GM19463 (cell line): ENCODE data around the gene DOK1.

ENCODE experiments used
- ATAC-seq: cut with Tn5 transposase; IDR thresholded peaks from one replicate; pipeline ENCODE4 v1.9.1; 2021; ENCODE audit warnings: mild to moderate bottlenecking, moderate library complexity; ENCODE audit not compliant: unreplicated experiment

The DOK1 gene

DNA sequence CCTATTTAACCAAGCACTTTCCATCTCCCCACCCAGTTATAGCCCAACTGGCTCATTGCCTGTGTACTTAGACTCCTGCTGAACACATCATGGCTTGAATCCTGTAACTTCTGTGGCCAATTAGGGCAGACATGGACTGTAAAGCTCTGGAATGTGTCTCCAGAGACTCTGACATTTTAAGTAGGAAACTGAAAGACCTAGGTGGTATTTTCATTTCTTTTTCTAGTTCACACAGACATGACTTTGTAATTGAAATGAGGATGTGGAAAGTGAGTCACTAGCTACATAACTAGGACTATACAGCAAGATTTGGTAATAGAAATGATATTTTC, 12.2 kb downstream of the DOK1 start:
- no peak for ATAC-seq

DNA sequence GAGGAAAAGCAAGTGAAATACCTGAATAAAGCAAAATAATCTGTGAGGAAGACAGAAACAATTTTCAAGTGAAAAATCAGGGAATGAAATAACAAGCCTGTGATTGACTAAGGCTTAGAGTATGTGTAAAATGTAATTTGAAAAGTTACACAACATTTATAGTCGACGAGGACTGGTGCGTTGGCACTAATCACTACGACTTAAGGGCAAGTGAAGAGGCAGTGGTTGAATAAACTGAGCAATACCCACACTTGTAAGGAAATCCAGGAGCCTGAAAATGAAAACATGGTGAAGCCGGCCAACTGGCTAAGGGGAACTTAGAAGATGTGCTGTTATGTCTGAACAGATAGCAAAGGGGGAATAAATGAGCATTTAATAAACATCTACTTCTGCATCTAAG, 13.4 kb downstream of the DOK1 start:
- no peak for ATAC-seq

DNA sequence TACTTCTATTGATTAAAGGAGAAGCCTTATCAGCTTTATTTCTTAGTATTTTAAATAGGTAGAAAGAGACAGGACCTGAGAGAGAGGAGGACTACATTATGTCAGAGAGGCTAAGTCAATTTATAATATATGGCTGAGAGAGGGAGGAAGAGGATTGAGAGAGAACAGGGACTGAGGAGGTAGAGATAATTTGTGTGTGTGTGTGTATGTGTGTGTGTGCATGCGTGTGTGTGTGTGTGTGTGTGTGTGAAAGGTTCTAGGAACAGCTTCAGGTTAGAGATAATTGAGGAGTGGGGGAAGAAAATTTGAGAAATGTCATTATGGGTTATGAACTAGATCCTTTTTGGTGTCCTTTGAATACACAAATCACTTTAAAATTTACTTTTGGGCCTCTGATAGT, 15.2 kb downstream of the DOK1 start:
- ATAC-seq, result no peak

DNA sequence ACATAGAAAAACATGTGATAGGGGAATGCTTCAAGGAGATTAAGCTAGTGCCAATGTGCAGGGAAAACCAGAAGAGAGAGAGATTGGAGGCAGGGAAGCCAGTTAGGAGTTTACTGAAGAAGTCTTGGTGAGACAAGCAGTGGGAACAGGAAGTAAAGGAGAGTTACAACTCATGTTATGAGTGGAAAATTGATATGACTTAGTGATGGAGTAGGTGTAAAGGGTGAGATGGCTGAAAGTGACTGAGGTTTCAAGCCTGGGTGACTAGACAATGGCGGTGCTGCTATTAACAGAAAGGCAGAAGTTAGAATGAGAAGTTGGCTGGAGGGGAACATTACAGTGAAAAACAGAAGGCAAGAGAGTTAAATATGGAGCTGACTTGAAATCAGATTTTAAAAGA, 16.5 kb downstream of the DOK1 start:
- peak; percentile 70 for ATAC-seq

DNA sequence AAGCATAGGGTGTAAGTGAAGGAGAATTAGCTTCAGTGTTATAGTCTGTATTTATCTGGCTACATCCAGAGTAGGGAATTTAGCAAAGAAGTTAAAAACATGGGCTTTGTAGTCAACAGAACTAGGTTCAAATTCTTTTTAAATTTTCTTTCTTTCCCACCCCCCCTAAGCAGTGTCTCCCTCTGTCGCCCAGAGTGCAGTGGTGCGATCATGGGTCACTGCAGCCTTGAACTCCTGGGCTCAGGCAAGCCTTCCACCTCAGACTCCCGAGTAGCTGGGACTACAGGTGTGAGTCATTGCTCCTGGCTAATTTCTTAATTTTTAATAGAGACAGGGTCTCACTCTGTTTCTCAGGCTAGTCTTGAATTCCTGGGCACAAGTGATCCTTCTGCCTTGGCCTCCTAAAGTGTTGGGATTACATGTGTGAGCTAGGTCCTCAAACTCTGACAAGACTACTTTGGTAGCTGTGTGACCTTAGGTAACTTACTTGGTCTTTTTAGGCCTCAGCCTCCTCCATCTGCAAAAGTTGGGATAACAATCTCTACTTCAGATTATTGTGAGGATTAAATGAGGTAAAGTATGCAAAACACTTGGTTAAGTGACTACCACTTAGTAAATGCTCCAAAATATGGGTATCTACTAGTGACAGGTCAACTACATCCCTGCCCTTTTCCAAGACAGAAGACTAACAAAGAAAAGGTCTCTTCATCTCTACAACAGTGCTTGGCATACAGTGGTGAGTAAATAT, 17.8 kb downstream of the DOK1 start:
- ATAC-seq, result no peak

DNA sequence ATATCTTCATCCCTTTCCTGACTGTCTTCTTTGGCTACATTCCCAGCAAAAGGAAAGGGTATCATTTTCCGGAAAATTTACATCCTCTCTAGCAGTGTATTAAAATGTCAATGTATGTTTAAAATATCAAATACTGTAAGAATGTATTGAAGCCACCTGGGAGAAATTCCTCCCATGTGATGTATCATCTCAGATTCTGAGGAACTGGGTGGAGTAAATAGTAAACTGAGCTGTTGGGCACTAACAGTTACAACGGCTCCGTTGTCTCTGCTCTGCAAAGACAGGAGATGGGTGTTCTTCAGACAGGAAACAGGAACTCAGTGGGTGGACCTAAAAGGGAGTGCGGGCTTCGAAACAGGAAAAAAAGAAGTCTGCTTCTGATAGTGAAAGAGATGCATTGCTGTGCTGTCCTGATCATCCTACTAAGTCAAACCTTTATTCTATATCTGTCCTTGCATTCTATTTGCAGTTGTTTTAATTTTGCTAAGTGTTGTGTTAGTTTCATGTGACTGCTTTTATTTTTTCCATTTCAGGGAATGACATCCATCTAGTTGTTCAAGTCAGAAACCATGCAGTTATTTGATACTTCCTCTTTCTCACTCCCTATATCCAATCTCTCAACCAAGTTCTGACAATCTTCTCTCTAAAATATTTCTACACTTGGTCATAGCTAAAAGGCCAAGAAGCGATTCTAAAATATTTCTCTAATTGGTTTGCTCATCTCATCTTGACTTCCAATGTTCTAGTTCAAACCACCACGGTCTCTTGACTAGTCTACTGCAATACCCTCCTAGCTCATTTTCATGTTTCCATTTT, 19.4 kb downstream of the DOK1 start:
- peak; percentile 33 for ATAC-seq

DNA sequence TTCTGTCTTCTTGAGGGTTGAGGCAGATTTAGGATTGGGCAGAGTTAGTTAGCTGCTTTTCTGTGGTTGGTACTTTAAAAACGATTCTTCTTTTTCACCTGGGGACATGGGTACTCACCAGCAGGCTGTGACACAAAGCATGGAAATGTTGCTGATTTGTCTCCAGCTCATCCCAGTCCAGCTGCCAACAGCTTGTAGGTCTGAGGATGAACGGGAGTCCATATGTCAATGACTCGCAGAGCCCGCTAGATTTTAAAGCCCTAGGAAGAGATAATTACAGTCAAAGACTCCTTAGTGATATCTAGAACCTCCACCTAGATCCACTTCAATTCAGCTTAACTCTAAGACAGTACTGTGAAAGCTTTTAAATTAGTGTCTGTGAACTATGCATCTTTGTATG, 20.8 kb downstream of the DOK1 start:
- ATAC-seq, result no peak

DNA sequence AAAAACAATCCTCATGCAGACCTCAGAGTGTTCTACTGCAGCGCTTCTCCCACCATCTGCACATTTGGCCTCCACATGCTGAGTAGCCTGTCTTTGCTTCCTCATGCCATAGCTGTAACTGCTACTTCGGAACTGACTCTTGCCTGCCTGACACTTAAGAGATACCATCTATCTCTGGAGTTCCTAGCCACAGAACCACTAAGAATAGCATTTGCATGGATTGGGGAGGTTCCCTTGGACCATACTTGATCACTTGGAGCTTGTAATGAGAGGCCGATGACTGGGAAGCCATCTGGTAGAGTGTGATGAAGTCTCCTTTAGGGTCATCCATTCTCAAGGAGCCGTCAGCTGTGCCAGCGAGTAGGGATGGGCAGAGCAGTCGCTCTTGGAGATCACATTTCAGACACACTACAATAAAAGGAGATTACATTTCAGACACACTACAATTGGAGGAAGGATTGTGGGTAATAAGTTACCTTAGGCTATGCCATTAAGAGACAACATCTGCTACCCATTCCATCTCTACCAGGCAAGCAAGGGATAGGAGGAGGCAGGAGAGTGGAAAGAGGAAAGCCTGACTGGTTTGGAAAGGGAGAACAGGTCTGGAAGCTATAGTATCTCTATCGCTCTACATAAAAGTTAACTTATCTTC, 21.8 kb downstream of the DOK1 start:
- ATAC-seq, result no peak

DNA sequence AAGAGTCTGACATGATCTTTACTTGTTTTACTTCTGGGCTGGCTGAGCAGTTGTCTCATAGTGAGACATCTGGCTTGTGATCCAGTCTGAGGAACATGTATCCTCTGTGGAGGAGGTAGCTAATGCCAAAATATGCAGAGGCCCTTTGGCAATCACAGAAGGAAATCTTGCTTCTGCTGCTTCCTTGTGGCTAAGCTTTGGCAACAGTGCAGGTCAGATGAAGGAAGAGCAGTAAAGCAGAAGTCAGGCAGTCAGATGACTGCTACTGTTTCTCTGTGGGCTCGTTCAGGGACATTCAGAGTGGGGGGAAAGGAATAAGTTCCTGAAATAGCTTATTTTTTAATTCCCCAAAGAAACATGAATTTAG, 22.3 kb downstream of the DOK1 start:
- ATAC-seq, result no peak

DNA sequence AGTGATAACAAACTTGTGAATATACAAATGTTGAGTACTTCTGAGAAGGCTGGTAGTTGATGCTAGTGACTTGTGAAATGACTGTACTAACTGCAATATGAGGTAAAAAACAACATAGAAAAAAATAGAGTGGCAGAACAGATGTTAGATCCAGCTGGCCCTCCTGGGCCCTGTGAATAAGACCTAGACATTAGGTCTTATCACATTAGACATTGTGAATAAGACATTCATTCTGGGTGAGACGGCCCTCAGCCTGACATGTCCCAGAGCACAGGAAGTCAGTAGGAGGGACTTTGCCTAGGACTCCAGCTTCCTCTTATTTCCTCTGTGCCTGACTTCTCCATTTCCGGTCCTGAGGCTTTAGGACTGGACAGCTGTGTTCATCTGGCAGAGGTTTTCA, 22.9 kb downstream of the DOK1 start:
- ATAC-seq, result peak; percentile 44

DNA sequence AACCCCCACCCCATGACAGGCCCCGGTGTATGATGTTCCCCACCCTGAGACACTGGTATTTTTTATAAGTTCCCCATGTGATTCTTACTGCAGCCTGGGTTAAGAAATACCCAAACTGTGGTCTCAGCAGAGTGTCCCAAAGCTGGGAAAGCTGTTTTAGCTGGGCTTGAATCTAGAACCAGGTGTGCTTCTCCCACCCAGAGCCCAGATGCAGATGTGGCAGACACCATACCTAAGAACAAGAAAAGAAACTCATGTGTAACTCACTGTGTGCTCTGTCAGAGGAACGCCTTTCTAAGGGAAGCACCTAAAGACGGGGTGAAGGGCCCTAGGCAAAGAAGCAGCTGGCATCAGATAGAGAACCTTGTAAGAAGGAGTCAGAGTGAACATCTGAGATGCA, 23.9 kb downstream of the DOK1 start:
- ATAC-seq, result peak; percentile 58

DNA sequence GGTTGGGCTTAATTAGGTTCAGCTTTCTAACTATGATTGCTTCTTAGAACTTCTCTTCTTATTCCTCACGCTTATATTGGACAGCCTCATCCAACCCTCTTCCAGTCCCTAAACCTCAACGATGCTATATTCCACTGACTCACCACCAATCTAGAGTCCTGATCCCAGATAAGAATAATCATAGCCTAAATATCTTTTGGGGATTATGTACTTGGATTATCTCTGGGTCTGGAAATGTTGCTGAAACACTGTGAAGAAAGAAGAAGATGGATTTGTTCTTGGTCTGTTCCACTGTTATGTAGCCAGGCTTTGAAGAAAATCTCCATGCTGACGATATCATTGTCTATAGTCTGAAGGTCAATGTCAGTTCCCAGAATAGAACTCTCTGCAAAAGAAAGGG, 26.9 kb downstream of the DOK1 start:
- ATAC-seq, result no peak

DNA sequence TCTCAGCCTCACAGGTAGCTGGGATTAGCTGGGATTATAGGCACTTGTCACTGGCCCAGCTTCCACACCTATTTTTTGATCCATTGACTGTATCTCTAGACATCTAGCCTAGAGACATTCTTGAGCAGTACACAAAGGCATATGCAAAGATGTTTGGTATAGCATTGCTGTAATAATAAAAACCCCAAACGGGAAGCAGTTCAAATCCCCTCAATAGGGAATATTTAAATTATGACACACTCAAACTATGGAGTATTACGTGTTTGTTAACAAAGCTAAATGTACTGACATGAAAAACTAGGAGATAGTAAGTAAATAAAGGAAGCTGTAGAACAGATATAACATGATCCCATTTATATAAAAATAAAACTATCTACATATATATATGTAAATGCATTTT, 27.7 kb downstream of the DOK1 start:
- ATAC-seq, result no peak

DNA sequence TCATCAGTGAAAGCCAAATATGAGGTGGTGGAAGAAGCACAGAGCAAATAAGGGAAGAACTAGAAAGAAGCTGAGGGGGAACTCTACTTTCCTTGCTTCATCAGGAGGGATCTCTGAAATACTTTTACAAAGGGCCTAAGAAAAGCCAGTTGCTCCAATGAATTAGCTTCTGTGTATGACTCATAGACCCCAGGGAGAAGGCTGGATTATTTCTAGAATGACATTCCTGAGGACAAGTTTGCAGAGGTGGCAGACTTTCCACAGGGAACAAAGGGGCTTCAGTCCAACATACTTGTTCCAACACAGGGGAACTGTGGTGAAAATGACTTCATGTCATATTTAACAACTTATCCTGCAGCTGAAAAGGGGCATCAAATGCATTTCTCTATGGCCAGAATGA, 29.0 kb downstream of the DOK1 start:
- ATAC-seq, result no peak

DNA sequence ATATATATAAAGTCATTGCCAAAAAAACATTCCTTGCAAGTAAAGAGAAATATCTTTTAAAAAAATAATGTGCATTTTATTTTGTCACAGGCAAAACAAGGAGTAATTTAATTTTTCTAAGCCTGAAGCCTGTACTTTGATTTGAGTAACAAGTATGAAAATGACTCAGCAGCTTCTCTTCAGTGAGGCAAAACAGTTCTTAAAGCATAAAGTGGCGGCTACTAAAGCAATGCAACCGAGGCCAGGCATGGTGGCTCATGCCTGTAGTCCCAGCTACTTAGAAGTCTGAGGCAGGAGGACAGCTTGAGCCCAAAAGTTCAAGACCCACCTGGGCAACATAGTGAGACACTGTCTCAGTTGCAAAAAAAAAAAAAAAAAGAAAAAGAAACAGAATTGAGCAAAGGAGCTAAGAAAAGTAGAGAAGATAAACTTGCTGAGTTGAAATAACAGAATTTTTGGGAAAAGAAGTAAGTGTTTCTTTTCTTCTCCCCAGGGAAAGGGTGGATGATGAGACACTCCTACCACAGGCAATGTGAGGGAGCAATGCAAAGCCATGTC, 29.6 kb downstream of the DOK1 start:
- peak; percentile 62 for ATAC-seq

DNA sequence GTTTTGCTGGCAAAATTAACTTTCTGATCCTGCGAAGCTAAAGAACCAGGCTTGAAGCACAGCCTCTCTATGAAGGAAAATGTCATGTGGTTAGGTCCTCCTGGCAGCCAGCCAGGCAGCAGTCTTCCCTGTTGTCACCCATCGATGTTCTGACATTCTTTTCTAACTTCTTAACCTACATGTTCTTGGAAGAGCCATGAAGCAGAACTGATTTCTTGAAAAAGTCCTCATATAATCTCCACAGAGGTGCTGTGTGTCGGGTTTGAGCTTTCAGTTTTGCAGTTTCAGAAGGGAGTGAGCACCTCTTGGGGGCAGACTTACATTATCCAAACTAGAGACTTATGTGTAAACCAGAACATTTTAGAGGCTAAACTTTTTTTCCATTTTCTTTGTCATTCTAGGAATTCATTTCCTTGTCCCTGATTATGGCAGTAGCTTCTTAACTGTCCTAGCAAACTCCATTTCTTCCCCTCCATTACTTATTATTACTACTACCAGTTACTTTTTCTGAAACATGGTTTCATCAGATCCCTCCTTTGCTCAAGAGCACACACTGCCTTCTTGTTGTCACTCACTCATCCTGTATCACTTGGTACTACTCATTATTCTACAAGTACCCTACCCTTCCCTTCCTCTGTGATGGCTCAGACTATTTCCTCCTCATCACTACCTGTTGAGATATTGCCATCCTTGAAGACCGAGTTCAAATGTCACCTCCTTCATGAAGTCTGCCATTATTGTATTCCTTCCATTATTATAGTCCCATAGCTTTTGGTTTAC, 31.1 kb downstream of the DOK1 start:
- ATAC-seq, result no peak

DNA sequence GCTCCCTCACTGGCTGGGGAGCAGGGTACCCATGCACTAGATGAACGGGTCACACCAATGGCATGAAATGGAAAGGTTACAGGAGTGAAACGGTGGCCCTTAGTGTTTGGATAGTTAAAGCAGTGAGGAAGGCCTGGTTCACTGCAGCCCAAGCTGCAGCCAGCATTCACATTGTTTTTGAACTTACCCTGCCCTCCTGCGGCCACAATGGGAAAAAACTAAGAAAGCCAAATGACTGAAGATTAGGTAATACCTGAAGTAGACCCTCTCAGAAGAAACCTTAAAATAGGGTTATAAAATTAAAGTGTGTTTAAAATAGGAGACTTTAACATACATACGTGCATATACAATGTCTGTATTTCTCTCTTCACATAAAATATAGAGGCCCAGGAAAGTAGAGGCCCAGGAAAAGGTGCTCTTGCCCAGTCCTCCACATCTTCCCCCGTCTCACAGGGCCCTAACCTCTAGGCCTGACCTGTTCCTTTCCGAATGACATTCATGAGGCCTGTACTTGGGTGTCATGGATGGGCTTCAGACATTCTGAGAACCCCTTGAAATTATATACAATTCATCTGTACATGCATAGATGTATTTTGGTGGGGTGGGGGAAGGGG, 33.3 kb downstream of the DOK1 start:
- peak; percentile 60 for ATAC-seq

DNA sequence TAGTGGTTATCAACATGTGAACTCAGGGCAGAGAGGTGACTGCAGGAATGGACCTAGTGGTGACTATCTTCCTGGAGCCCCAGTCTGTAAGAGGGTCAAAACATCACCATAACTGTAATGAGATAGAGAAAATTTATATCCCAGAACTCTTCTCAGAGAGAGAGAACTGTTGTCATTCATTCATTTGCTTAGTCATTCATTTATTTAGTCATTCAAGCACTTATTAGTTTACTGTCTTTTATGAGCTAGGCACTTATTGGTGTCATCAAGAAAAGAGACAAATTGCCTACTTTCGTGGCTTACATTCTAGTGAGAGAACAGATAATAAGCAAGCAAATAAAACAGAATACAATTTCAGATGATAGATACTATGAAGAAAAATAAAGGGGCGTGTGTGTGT, 34.1 kb downstream of the DOK1 start:
- no peak for ATAC-seq

DNA sequence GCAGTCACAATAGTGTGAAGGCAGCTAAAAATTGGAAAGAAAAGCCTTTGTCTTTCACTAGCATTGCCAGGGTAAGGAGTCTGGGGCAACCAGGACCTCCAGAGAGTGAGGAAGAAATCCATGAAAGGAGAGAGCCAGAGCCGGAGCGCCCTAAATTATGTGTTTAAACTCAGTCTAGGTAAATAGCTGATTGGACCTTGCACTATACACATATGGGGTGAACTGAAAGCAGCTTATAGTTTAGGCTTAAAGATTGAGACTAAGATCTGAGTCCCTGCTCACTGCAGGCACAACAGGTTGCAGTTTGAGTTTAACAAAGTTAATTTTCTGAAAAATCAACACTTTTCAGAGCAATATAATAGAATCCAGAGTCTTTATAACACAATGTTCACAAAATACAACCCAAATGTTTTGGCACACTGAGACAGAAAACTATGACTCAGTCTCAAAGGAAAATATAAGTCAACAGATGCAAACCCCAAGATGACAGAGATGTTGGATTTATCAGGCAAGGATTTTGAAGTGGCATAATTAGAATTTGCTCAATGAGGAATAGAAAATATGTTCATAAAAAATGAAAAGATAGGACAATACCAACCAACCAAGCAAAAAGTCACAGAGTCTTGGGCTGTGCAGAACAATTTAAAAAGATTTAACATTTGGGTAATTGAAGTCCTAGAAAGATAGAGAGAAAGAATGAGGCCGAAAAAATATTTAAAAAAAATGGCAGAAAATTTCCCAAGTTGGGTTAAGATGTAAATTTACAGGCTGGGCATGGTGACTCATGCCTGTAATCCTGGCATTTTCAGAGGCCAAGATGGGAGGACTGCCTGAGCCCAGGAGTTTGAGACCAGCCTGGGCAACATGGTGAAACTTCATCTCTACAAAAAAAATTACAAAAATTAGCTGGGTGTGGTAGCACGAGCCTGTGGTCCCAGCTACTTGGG, 39.6 kb downstream of the DOK1 start:
- no peak for ATAC-seq

DNA sequence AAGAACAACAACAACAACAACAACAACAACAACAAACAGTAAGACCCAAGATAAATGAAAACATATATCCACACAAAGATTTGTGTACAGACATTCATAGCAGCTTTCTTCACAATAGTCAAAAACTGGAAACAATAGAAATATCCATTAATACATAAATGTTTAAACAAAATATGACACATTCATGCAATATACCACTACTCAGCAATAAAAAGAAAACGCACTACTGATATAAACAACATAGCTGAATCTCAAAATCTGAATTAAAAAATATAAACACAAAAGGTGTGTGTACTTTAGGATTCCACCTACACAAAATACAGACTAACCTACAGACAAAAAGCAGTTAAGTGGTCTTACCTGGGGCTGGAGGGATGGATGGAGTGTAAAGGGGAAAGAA, 42.1 kb downstream of the DOK1 start:
- no peak for ATAC-seq
